Prostate gland (tissue), 2 donors: ENCODE measurements around the gene TRIM54.

Experiments used
- POLR2A ChIP-seq: fragments of 450-650 bp; IDR thresholded peaks from one replicate; pipeline ENCODE4 v1.6.1; 2016; ENCODE audit warnings: antibody characterized with exemption, mild to moderate bottlenecking
- POLR2AphosphoS5 ChIP-seq: sonication (generic); formaldehyde crosslinking; IDR thresholded peaks from one replicate; pipeline ENCODE4 v1.6.1; 2017; ENCODE audit warnings: antibody characterized with exemption
- TF ChIP-seq, protein P1 (sequence below), 4 experiments: fragments of 200-600 bp in 2 of 4; fragments of 450-650 bp in 2 of 4; sonication (generic) in 2 of 4; IDR thresholded peaks; 1 replicate in 3 of 4; 2 replicates in 1 of 4; pipeline ENCODE4 v1.5.1; 2016 to 2019; ENCODE audit warnings: antibody characterized with exemption in 4 of 4, mild to moderate bottlenecking in 2 of 4, moderate library complexity in 2 of 4

DNA sequence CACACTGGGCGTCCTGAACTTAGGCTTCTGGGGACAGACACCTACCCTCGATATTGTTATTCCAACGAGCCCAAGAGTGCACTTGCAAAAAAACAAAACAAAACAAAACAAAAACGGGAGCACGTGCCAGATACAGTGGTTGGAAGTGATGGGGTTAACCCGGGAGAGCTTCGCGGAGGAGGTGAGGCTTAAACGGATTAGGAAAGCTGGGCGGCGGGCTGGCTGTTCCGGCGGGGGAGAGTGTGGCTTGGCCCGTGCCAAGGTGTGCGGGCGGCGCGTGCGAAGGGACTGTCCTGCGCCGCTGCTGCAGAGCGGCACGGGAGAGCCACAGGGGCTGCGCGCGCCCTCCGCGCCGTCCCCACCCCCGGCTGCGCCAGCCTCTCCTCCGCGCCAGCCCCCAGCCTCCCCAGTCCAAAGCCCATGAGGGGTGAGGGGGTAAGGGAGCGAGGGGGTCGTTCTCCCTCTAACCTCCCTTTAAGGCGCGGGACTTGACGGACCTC, 17.9 kb upstream of the TRIM54 start:
- TF ChIP-seq, protein P1, sequence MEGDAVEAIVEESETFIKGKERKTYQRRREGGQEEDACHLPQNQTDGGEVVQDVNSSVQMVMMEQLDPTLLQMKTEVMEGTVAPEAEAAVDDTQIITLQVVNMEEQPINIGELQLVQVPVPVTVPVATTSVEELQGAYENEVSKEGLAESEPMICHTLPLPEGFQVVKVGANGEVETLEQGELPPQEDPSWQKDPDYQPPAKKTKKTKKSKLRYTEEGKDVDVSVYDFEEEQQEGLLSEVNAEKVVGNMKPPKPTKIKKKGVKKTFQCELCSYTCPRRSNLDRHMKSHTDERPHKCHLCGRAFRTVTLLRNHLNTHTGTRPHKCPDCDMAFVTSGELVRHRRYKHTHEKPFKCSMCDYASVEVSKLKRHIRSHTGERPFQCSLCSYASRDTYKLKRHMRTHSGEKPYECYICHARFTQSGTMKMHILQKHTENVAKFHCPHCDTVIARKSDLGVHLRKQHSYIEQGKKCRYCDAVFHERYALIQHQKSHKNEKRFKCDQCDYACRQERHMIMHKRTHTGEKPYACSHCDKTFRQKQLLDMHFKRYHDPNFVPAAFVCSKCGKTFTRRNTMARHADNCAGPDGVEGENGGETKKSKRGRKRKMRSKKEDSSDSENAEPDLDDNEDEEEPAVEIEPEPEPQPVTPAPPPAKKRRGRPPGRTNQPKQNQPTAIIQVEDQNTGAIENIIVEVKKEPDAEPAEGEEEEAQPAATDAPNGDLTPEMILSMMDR (IDR thresholded peaks at IDR 0.05), result no peak
- TF ChIP-seq POLR2A (no peak), POLR2AphosphoS5 (no peak)
